ENCODE measurements around the gene RABEPK.
A peak's percentile ranks its signal among the peaks of the same experiment; 100 is the strongest.
"Not testable (repeated sequence)": the region's sequence is repeated elsewhere in the genome, so short reads cannot be mapped to it uniquely, and the experiment has no call there.

RABEPK gene

DNA sequence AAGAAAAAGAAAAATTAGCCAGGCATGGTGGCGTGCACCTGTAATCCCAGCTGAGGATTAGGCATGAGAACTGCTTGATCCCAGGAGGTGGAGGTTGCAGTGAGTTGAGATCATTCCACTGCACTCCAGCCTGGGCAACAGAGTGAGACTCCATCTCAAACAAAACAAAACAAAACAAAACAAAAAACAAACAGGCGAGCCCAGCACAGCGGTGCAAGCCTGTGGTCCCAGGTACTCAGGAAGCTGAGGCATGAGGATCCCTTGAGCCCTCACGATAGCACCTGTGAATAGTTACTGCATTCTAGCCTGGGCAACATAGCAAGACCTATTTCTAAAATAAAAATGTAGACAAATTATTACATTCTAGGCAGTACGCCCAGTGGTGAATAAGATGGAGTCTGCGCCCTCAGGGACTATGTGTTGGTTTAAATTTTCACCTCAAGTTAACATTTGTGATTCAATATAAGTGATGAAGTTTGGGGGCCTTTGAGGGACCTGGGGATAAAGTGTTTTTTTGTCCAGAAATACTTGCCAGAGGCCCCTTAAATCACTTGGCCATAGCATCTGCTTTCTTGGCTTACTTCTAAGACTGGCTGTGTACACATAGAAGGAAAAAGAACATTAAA lies 57.9 kb downstream of the RABEPK start:
- peaks cover 29% of the 10 kb centered on the region for H3K4me1 Mint-ChIP-seq
- no peak overlapping the region for H3K27ac Mint-ChIP-seq
- peaks cover 0 to 4% of the 10 kb centered on the region in 2 donors for H3K9me3 Mint-ChIP-seq
- ATAC-seq (no peak), DNase-seq (no peak)
- H3K4me3 Mint-ChIP-seq: no peak overlapping the region
- no peaks in the 10 kb centered on the region for H3K27me3 Mint-ChIP-seq

DNA sequence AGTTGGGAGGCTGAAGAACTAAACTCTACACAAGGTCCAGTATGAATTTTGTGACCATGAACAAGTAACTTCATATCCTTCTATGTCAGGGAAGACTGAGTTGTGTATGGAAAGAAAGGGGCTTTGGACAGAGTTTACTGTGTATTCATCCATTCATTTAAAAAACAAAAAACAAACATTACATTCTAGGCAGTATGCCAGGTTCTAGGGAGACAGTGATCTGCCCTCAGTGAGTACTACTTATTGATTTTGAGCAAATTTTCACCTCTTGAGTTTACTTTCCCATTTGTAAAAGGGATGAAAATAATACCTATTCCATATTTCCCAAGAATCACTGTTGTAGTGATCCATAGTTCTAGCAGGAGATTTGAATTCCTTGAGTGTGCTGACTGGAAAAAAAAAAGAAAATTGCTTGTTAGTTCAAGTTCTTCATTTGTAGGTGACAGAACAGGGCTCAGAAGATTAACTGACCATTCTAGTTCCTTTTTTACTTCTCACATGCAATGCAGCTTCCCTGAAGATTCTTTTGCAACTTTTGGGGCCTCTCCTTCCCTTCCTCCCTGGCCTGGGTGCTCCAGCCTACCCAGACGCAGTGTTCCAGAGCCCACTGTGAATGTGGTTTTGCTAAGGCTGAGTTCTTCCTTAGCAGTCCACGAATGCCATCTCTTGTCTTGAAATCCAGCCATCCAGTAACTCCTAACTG lies 58.6 kb downstream of the RABEPK start:
- Mint-ChIP-seq H3K4me3 (no peak overlapping the region), H3K27ac (no peak overlapping the region), H3K4me1 (peaks cover 36% of the 10 kb centered on the region), H3K27me3 (no peaks in the 10 kb centered on the region), H3K9me3 (peaks cover 0 to 4% of the 10 kb centered on the region in 2 donors)
- no peak for DNase-seq
- no peak for ATAC-seq

DNA sequence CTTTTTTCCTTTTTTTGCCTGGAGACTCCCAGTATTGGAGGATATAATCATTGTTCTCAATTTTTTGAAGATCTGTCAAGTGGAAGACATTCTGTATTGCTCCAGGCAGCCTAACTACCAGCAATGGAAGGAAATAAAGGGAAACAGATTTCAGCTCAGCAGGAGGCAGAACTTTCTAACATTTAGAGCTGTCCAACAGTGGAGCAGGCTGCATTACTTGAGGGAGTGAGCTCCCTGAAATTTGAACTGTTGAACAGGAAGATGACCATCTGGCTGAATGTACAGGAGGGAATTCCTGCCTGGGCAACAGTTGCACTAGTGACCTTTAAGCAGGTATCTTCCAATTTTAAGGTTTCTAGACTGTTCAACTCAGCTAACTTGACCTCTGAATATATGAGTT lies 60.2 kb downstream of the RABEPK start:
- Mint-ChIP-seq H3K4me3 (peak overlapping the region; percentile 99), H3K27me3 (no peaks in the 10 kb centered on the region), H3K9me3 (peaks cover 0 to 4% of the 10 kb centered on the region in 2 donors), H3K4me1 (peaks cover 49% of the 10 kb centered on the region), H3K27ac (peak overlapping the region; percentile 97 to 98)
- DNase-seq: no peak
- no peak for ATAC-seq

DNA sequence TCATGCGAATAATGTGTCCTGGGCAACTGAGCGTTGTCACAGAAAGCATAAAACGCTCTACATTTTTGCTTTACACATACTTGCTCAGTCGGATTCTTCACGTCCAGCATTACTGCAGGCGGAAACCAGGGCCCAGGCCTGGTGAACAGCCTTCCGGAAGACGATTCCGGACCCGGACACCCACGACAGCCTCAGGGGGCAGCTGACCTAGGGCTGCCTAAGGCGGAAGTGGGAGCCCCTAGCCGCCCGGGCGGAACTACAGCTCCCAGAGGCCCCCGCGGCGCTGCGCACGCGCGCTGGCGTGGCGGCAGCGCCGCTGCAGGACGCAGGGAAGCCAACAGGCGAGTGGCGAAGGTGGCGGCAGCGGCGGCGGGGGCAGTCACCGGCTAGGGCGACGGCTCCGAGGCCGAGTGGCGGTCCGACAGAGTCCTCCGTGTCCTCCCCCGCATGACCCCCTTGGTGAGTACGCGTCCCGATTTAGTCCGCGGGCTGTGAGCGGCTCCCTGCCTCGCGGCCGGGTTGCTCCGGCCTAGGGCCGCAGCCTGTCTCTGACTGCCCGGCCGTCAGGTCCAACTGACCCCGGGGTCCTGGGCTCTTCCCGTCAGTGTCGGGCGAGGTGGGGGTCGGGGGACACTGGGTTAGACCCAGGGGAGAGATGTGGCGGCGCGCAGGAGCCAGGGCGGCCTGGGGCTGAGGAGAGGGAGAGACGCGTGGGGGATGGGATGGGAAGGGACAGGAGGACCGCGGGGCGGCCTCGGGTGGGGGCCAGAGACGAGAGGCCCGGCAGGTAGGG lies 61.4 kb downstream of the RABEPK start, which contains the start of gene GAPVD1:
TSS of gene GAPVD1 (plus strand) at position 326 of the 793 bp plus-strand sequence. CDS start 37,096 bp downstream, outside the sequence.
- Mint-ChIP-seq H3K4me1 (peaks cover 53% of the 10 kb centered on the region), H3K27ac (peak within 1 kb of the TSS; percentile 97 to 98), H3K9me3 (peaks cover 0 to 4% of the 10 kb centered on the region in 2 donors), H3K27me3 (no peaks in the 10 kb centered on the region), H3K4me3 (peak within 1 kb of the TSS; percentile 99)
- DNase-seq (peak; percentile 90 to 91), ATAC-seq (peak; percentile 99)

DNA sequence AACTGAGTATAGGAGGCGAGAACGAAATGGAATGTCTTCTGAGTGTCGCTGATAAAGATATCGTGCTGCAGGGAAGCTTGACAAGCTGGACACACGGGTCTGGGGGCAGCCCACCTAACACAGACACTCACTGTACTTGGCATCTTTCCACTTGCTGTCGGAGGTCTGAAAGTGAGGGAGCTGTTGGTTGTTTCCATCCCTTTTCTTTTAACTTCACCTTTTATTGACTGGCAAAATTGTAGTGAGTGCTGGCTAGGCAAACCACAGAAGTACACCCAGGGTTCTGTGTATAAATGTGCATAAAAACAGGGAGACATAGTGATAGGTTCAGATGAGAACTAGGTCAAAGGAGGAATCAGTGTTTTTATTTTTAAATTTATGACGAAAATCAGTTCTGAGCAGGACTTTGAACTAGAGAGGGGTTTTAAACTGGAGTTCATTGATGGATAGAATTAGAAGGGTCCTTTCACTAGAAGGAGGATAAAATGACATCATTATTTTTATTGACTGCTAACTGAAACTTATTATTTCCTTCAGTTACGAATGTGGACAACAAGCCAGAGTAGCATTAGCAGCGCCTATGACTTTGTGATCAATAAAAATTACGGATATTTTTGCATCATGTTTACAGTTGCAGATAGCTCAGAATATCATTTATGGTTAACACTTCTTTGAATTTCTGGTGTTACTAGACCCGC lies 62.1 kb downstream of the RABEPK start:
- H3K27me3 Mint-ChIP-seq: no peaks in the 10 kb centered on the region
- peaks cover 0 to 4% of the 10 kb centered on the region in 2 donors for H3K9me3 Mint-ChIP-seq
- peak overlapping the region; percentile 99 for H3K4me3 Mint-ChIP-seq
- DNase-seq: no peak
- peak overlapping the region; percentile 97 to 98 for H3K27ac Mint-ChIP-seq
- H3K4me1 Mint-ChIP-seq: peaks cover 55% of the 10 kb centered on the region
- peak; percentile 10 for ATAC-seq

DNA sequence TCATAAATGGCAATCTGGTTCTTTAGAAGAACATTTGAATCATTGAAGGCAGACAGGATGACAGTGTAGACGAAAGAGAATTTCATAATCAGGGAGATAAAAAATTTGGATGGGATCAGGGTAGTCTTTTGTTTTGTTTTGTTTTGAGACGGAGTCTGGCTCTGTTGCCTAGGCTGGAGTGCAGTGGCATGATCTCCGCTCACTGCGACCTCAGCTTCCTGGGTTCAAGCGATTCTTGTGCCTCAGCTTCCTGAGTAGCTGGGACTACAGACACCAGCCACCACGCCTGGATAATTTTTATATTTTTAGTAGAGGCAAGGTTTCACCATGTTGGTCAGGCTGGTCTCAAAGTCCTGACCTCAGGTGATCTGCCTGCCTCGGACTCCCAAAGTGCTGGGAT lies 63.7 kb downstream of the RABEPK start:
- not testable (repeated sequence) for DNase-seq, H3K27me3 Mint-ChIP-seq, ATAC-seq, H3K9me3 Mint-ChIP-seq
- H3K4me1 Mint-ChIP-seq: peaks cover 66% of the 10 kb centered on the region
- H3K4me3 Mint-ChIP-seq: peak overlapping the region; percentile 82 to 99
- H3K27ac Mint-ChIP-seq: peak overlapping the region; percentile 16 to 87

DNA sequence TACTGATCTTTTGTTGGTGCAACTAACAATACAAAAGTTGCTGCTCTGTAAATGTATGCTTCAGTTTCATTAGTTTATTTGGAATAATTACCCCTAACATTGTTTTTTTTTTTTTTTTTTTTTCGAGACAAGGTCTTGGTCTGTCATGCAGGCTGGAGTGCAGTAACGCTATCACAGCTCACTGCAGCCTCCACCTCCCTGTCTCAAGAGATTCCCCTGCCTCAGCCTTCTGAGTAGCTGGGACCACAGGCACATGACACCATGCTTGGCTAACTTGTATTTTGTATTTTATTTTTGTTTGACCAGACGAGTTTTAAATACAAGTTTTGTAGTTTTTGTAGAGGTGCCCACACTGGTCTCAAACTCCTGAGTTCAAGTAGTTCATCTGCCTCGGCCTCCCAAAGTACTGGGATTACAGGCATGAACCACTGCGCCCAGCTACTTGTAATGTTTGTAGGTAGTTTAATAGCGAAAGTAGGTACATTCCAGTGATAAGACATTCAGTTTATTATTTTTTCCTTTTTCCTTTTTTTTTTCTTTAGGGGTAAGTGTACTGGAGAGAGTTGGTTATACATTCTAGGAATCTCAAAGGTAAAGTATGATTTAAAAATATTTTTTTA lies 68.2 kb downstream of the RABEPK start:
- H3K9me3 Mint-ChIP-seq: no peaks in the 10 kb centered on the region
- H3K4me1 Mint-ChIP-seq: peaks cover 52% of the 10 kb centered on the region
- H3K27ac Mint-ChIP-seq: no peak overlapping the region
- no peak for ATAC-seq
- H3K27me3 Mint-ChIP-seq: no peaks in the 10 kb centered on the region
- H3K4me3 Mint-ChIP-seq: no peak overlapping the region
- no peak for DNase-seq

DNA sequence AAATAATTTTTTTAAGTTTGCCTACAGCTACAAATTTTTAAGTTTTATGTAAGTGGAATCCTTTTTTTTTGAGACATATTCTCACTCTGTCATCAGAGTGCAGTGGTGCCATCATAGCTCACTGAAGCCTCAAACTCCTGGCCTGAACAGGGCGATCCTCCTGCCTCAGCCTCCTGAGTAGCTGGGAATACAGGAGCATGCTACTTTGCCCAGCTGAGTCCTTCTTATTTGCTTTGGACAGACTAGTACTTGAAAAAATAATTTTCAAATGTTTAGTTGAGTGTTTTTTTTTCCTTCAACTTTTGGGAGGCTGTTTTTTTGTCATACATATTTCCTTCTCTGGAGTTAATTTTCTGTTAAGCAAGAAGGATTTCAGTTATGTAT lies 68.7 kb downstream of the RABEPK start:
- no peaks in the 10 kb centered on the region for H3K9me3 Mint-ChIP-seq
- no peaks in the 10 kb centered on the region for H3K27me3 Mint-ChIP-seq
- H3K27ac Mint-ChIP-seq: no peak overlapping the region
- no peak for DNase-seq
- ATAC-seq: no peak
- H3K4me3 Mint-ChIP-seq: no peak overlapping the region
- peaks cover 47% of the 10 kb centered on the region for H3K4me1 Mint-ChIP-seq

DNA sequence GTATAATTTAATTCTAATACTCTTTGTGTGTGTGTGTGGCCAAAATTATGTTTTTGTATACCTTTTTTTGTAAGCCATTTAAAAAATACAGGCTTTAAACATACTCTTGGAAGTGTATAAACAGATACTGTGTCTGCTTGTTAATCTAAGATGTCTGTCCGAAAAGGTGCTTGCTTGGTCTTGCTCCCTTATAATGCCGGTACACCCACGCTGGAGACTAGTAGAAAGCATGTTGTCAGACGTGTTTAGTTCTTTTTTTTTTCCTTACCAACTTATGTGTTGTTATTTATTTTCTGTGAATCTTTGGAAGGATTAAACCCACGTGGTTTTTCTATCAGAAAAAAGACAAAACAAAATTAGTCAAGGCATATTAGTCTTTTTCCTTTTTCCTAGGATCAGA lies 70.7 kb downstream of the RABEPK start:
- Mint-ChIP-seq H3K4me3 (no peak overlapping the region), H3K27ac (no peak overlapping the region), H3K9me3 (no peaks in the 10 kb centered on the region), H3K4me1 (peaks cover 34% of the 10 kb centered on the region), H3K27me3 (no peaks in the 10 kb centered on the region)
- no peak for DNase-seq
- no peak for ATAC-seq

DNA sequence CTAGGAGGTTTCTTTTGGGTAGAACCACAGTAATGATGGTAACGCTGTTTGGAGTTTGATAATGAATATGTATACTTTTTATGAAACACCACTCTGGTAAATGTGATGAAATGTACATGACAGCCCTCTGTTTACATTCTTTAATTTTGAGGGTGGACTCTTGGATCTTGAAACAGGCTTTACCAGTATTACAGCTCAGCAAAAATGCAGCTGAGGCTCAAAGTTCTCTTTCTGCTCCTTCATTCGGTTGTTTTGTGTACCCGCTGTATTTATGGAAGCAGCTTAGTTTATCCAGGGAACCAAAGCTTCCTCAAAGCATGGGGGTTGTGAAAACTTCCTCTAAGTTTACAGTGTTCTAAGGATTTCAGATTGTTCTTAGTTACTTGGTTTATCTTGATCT lies 72.4 kb downstream of the RABEPK start:
- DNase-seq (no peak), ATAC-seq (no peak)

DNA sequence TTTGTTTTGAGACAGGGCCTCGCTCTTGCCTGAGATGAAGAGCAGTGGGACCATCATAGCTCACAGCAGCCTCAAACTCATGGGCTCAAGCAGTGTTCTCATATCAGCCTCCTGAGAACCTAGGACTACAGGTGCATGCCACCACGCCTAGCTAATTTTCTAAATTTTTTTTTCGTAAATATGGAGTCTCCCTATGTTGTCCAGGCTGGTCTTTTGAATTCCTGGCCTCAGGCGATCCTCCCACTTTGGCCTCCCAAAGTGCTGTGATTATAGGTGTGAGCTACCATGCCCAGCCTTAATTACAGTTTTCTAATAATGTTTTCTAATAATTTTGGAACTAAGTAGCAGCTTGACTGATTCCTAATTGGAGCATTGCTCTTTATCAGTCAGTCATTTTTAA lies 76.4 kb downstream of the RABEPK start:
- DNase-seq (no peak), ATAC-seq (no peak)
- Mint-ChIP-seq H3K4me3 (no peak overlapping the region), H3K9me3 (no peaks in the 10 kb centered on the region), H3K4me1 (peaks cover 13% of the 10 kb centered on the region), H3K27ac (no peak overlapping the region), H3K27me3 (no peaks in the 10 kb centered on the region)

More for the DNA sequence above, 72.4 kb downstream of the RABEPK start:
- Mint-ChIP-seq H3K4me3 (no peak overlapping the region), H3K9me3 (no peaks in the 10 kb centered on the region), H3K4me1 (peaks cover 29% of the 10 kb centered on the region), H3K27me3 (no peaks in the 10 kb centered on the region), H3K27ac (no peak overlapping the region)

DNA sequence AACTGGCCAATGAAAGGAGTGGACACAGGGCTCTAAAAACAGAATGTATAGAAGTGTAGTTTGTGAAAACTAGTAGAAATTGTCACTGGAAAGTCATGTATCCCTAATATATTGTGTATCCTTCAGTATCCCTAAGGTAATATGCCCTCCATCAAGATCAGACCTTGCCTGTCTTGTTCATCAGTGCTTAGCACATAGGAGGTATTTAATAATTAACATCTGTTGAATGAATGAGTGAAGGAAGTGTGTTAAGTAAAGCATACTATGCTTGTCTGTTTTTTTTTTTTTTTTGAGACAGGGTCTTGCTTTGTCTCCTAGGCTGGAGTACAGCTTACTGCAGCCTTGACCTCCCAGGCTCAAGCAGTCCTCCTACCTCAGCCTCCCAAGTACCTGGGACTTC lies 77.1 kb downstream of the RABEPK start:
- ATAC-seq (no peak), DNase-seq (no peak)
- H3K27ac Mint-ChIP-seq: peak overlapping the region in 1 of 2 donors; percentile 22
- H3K9me3 Mint-ChIP-seq: no peaks in the 10 kb centered on the region
- H3K4me1 Mint-ChIP-seq: peaks cover 9% of the 10 kb centered on the region
- no peaks in the 10 kb centered on the region for H3K27me3 Mint-ChIP-seq
- no peak overlapping the region for H3K4me3 Mint-ChIP-seq

DNA sequence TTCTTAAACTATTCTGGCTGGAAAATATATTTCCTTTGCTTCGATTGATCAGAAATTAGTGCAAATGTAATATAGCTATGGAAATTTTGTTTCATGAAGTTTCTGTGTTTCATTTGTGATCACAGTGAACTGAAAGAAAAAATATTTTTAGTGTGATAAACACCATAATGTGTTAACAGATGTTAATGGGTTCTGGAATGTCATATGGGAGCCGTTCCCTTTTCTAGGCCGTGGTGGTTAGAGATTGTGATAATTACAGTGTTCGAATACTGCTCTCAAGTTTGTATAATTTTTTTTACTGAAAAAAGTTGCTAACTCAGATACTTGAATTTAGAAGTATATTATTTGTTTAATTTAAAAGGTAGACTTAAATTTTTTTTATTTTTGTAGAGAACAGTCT lies 80.6 kb downstream of the RABEPK start:
- no peak for DNase-seq
- no peaks in the 10 kb centered on the region for H3K4me1 Mint-ChIP-seq
- ATAC-seq: no peak
- H3K27me3 Mint-ChIP-seq: no peaks in the 10 kb centered on the region
- no peak overlapping the region for H3K4me3 Mint-ChIP-seq
- no peaks in the 10 kb centered on the region for H3K9me3 Mint-ChIP-seq
- H3K27ac Mint-ChIP-seq: no peak overlapping the region
